MG63 (cell line): ENCODE results near the gene PRKAR2B. TPM values are rescaled to one million over a fixed set of nuclear protein-coding genes. Genes with fewer than 3 reads are reported as not detected.
"Not testable (repeated sequence)": the region's sequence is repeated elsewhere in the genome, so short reads cannot be mapped to it uniquely, and the experiment has no call there.

ENCODE experiments used
- DNase-seq: peaks from one replicate; pipeline ENCODE4 v3.0.0-alpha.2; 2020
- H3K27me3 ChIP-seq: fragments of 250-450 bp; sonication (Bioruptor Pico); 2 replicates; pipeline ENCODE4 v1.5.1; 2020; ENCODE audit warnings: mild to moderate bottlenecking, moderate library complexity
- H3K36me3 ChIP-seq: fragments of 250-450 bp; sonication (Bioruptor Pico); 2 replicates; pipeline ENCODE4 v1.5.1; 2020; ENCODE audit warnings: mild to moderate bottlenecking, moderate library complexity
- H3K4me3 ChIP-seq: fragments of 250-450 bp; sonication (Bioruptor Pico); 2 replicates; pipeline ENCODE4 v1.5.1; 2020; ENCODE audit warnings: mild to moderate bottlenecking, moderate library complexity
- H3K9me3 ChIP-seq: fragments of 250-450 bp; sonication (Bioruptor Pico); 2 replicates; pipeline ENCODE4 v1.5.1; 2020; ENCODE audit warnings: mild to moderate bottlenecking, moderate library complexity
- total RNA-seq: library from RNA; depleted of rRNA; stranded (reverse); fragments of >200 nt; shearing (Covaris generic); gene quantifications from 2 replicates; pipeline ENCODE4 v1.2.3, GENCODE V29; 2014; ENCODE audit warnings: low replicate concordance

Gene PRKAR2B
- total RNA-seq, 1 experiment from 2014 or later, result 1.3 TPM

DNA sequence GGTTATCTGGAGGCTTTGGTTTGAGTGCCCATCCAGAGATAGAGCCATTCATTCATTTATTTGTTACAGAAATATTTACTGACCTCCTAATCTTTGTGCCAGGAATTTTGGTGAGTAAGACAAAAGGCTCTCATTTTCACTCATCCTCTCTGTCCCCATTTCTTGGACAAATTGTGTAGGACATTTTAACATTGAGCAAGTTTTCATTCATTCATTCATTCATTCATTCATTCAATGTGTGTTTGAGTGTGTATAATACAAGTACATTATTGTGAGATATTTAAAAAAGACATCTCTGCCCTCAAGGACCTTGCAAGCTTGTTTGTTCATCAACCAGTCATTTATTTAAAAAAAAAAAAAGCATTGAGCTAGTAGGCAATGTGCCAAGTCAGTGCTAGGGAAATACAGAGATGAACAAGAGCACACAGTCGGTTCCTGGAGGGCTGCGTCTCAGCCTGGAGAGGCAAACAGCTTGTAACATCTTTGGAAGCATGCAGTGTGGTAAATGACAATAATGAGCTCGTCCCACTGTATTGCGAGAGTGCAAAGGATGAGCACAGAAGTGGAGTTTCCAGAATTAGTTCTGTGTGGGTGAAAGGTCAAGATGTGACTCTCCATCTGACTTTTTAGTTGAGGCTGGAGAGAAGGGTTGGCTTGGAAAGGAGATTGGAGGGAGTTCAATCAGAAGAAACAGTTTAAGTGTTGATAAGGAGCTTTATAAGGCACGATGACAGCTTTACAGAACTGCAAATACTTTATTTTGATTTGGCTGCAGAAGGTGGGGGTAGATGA is 73.8 kb downstream of the PRKAR2B start:
- no peaks in the 10 kb centered on the region for H3K27me3 ChIP-seq
- DNase-seq, result no peak
- H3K9me3 ChIP-seq, result no peaks in the 10 kb centered on the region
- H3K4me3 ChIP-seq, result no peak overlapping the region
- H3K36me3 ChIP-seq, result no peaks in the 10 kb centered on the region

GRCh38 chr7:107119376-107120105 is 75.0 kb downstream of the PRKAR2B start:
- DNase-seq, result no peak
- H3K27me3 ChIP-seq, result no peaks in the 10 kb centered on the region

DNA sequence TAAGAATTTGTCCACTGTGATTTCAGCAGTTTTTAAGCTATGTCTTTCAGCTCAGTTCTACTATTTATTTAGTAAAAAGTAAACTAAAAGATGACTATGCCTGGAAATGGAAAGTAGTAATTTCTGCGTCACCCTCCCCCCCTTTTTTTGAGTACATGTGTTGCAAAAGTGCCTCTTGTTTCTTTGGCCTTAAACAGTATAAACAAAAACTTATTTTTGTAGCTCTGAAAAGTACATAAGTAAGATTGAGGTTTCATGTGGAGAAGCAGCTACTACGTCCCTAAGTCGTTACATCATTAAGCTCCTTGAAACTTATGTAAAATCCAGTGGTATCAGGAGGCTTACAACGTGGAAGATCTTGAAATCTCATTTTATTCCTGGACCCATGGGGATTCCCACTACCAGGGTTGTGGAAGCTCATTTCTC is 78.0 kb downstream of the PRKAR2B start:
- no peak for DNase-seq
- no peaks in the 10 kb centered on the region for H3K36me3 ChIP-seq
- no peaks in the 10 kb centered on the region for H3K9me3 ChIP-seq
- H3K27me3 ChIP-seq, result no peaks in the 10 kb centered on the region
- H3K4me3 ChIP-seq, result no peak overlapping the region

More at GRCh38 chr7:107119376-107120105, 75.0 kb downstream of the PRKAR2B start:
- Histone ChIP-seq H3K36me3 (no peaks in the 10 kb centered on the region), H3K4me3 (no peak overlapping the region), H3K9me3 (no peaks in the 10 kb centered on the region)

DNA sequence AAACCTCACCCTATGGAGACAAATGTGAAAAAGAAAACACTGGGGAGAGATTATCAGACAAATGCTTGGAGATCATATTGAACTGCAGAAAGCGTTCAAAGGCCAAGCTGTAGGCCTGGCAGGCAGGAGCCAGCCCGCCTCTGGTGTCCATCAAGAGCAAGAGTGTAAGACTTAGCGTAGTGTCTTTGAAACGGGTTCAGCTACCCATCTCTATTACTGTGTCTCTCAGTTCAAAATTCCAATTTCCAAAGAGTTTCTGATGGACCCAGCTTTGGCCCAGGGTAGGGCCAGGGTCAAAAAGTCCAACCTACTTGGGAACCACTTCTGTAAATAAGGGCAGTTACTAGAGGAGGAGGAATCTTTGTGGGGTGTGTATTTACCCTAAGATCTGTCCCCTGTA is 78.9 kb downstream of the PRKAR2B start:
- Histone ChIP-seq H3K27me3 (no peaks in the 10 kb centered on the region), H3K36me3 (no peaks in the 10 kb centered on the region), H3K9me3 (no peaks in the 10 kb centered on the region), H3K4me3 (no peak overlapping the region)
- DNase-seq, result no peak

DNA sequence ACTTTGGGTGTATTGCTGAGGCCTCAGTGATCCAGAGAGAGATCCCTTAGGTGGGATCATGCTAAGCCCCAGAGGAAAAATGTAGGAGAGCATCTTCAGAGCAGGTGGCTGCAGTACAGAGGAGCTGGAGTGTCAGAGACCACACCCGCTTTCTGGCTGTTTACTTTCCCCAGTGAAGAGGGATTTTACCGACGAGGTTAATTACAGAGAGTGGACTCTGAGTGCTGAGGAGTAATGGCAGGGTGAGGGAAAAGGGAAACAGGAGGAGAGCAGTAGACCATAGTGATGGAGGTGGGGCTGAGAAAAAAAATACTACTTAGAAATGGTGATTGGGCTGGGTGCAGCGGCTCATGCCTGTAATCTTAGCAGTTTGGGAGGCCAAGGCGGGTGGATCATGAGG is 81.0 kb downstream of the PRKAR2B start:
- DNase-seq, result no peak
- H3K27me3 ChIP-seq, result no peaks in the 10 kb centered on the region
- H3K9me3 ChIP-seq, result no peaks in the 10 kb centered on the region
- no peak overlapping the region for H3K4me3 ChIP-seq
- H3K36me3 ChIP-seq, result no peaks in the 10 kb centered on the region

DNA sequence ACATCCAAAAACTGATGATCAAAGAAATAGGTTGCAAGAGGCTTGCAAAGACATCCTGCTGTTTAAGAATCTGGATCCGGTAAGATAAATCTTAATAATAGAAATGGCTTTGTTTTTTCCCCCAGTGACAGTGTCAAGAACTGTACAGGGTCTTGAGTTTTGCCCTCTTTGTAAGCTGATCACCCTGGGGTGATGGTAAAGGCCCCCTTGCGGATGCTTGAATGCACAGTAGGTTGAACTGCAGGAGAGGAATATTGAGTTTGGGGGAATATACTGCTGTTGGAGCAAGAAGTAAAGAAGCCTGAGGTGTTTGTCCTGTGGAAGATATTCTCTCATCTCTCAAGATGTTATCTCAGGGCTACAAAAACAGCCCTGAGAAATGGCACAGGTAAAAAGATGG is 83.7 kb downstream of the PRKAR2B start:
- Histone ChIP-seq H3K9me3 (no peaks in the 10 kb centered on the region), H3K36me3 (no peaks in the 10 kb centered on the region), H3K27me3 (no peaks in the 10 kb centered on the region), H3K4me3 (no peak overlapping the region)
- DNase-seq, result no peak

GRCh38 chr7:107128748-107129147 is 84.2 kb downstream of the PRKAR2B start:
- no peak for DNase-seq
- no peaks in the 10 kb centered on the region for H3K9me3 ChIP-seq
- no peak overlapping the region for H3K4me3 ChIP-seq
- no peaks in the 10 kb centered on the region for H3K36me3 ChIP-seq
- no peaks in the 10 kb centered on the region for H3K27me3 ChIP-seq

GRCh38 chr7:107130487-107131220 is 86.1 kb downstream of the PRKAR2B start:
- no peaks in the 10 kb centered on the region for H3K9me3 ChIP-seq
- no peaks in the 10 kb centered on the region for H3K27me3 ChIP-seq
- no peaks in the 10 kb centered on the region for H3K36me3 ChIP-seq
- no peak overlapping the region for H3K4me3 ChIP-seq
- no peak for DNase-seq

DNA sequence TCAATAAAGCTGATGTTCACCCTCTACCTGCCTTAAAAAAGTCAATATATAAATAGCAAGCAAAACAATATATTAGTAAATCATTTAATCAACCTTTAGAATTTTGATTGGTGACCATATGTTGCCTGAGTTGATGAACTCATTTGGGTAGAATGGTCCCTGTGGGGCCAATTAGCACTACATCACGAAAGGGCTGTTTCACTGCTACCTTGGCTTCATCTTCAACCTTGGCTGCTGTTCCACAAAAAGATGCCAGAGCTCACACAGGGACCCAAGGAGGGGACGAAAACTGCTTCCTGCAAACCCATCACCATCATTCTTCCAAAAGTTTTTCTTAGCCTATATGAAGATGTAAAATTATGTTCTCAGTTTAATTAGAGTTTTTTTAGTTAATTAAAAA is 88.9 kb downstream of the PRKAR2B start:
- Histone ChIP-seq H3K27me3 (no peaks in the 10 kb centered on the region), H3K4me3 (no peak overlapping the region), H3K9me3 (no peaks in the 10 kb centered on the region), H3K36me3 (no peaks in the 10 kb centered on the region)
- no peak for DNase-seq

GRCh38 chr7:107138696-107139420 is 94.4 kb downstream of the PRKAR2B start:
- Histone ChIP-seq H3K36me3 (no peaks in the 10 kb centered on the region), H3K9me3 (no peaks in the 10 kb centered on the region), H3K4me3 (no peak overlapping the region), H3K27me3 (no peaks in the 10 kb centered on the region)
- DNase-seq, result no peak

DNA sequence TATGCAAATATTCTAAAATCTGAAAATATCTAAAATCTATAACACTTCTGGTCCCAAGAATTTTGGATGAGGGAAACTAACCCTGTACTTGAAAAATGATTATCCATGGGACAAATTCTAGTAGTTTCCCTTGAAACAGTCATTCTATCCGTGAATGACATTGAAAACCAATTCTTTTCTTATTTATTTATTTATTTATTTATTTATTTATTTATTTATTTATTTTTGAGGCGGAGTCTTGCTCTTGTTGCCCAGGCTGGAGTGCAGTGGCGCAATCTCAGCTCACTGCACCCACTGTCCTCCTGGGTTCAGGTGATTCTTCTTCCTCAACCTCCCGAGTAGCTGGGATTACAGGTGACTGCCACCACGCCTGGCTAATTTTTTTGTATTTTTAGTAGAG is 99.4 kb downstream of the PRKAR2B start:
- not testable (repeated sequence) for H3K27me3 ChIP-seq, H3K4me3 ChIP-seq, H3K36me3 ChIP-seq, DNase-seq, H3K9me3 ChIP-seq

DNA sequence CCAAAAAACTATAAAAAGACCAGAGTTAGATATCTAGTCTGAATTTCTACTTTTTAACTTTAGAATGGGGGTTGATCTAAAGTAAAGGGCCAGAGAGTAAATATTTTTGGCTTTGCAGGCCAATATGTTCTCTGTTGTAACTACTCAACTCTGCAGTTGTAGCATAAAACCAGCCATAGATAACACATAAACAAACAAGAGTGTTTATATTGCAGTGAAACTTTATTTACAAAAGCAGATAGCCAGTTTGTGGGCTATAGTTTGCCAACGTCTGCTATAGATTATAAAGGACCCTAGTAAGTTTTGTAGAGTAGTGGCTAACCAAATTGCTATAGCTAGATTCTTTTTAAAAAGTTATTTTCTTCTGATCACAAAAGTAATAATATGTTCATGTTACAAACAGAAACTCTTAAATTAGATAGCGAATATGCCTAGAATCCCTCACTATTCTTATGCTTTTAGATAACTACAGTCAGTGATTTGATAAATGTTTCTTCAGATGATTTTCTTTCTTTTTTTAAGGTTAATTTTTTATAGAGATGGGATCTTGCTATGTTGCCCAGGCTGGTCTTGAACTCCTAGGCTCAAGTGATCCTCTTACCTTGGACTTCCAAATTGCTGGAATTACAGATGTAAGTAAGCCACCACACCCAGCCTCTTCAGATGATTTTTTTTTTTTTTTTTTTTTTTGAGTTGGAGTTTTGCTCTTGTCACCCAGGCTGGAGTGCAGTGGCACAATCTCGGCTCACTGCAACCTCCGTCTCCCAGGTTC is 100.7 kb downstream of the PRKAR2B start:
- no peak for DNase-seq
- Histone ChIP-seq H3K27me3 (no peaks in the 10 kb centered on the region), H3K36me3 (no peaks in the 10 kb centered on the region), H3K4me3 (no peak overlapping the region), H3K9me3 (no peaks in the 10 kb centered on the region)

DNA sequence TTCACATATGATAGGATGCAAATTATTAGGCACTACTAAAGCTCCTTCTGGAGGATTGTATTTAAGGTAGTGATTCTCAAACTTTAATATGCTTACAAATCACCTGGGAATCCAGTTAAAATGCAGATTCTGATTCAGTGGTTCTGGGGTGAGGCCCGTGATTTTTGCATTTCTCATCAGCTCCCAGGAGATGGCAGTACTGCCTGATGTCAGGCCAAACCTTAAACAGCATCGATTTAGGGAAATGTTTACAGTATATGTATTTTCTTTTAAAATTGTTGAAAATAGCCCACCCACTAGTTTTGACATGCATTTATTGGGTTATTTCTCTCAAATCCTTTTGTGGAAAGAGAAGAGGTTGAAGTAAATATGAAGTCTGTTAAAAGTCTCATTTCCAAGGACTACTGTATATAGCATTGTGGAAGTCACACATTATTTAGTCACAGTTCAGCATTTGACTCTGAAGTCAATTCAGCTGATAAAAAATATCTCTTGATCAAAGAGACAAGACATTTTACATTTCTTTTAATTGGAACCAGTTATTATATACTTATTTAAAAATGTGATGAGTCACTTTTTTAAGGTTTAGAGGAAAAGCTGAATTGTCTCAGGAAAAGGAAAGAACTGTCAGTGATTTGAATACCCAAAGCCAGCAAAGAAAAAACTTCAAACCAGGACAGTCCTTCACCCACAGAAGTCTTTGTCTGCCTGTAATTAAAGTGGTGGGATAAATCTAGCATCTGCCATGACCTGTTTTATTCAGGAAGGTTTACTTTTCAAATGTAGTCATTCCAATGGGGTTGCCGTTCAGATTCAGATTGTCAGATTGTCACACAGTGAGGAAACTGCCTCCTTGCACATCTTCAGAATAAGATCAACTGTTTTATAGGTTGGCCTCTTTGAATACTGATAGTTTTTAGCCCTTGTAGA is 103.2 kb downstream of the PRKAR2B start:
- DNase-seq, result no peak
- H3K9me3 ChIP-seq, result no peaks in the 10 kb centered on the region
- H3K4me3 ChIP-seq, result no peak overlapping the region
- H3K36me3 ChIP-seq, result no peaks in the 10 kb centered on the region
- no peaks in the 10 kb centered on the region for H3K27me3 ChIP-seq

- Histone ChIP-seq H3K27me3 (no peaks in the 10 kb centered on the region), H3K9me3 (no peaks in the 10 kb centered on the region), H3K36me3 (no peaks in the 10 kb centered on the region), H3K4me3 (no peak overlapping the region)
- DNase-seq, result no peak
These were observed 104.2 kb downstream of the PRKAR2B start for GRCh38 chr7:107148721-107149120.

GRCh38 chr7:107149863-107150262 is 105.4 kb downstream of the PRKAR2B start:
- DNase-seq, result no peak
- Histone ChIP-seq H3K27me3 (no peaks in the 10 kb centered on the region), H3K4me3 (no peak overlapping the region), H3K9me3 (no peaks in the 10 kb centered on the region), H3K36me3 (no peaks in the 10 kb centered on the region)
